Measurements from ENCODE around the gene ANO5. TPM values are rescaled to one million over a fixed set of nuclear protein-coding genes. Genes with fewer than 3 reads are reported as not detected.

Gene ANO5
- total RNA-seq, 6 experiments from 2014 or later = 1.8 to 5.6 (median 4.6) TPM

GRCh38 chr11:22161489-22161888 lies 31.4 kb upstream of the ANO5 start:
- no peaks in the 10 kb centered on the region for H3K9me3 ChIP-seq
- ATAC-seq (no peak), DNase-seq (no peak)
- WGBS (ENCODE audit: insufficient coverage, low coverage, low lambda C conversion rate, missing lambda C conversion rate) = 50% methylated on average over 1 of the region's 1 CpG
- no peak overlapping the region for H3K27ac ChIP-seq
- TF ChIP-seq CTCF (IDR thresholded peaks at IDR 0.05) = no peak
- TF ChIP-seq POLR2A (IDR thresholded peaks at IDR 0.05) = no peak
- H3K27me3 ChIP-seq = no peaks in the 10 kb centered on the region
- H3K4me1 ChIP-seq = no peaks in the 10 kb centered on the region
- intact Hi-C loops (cut with DNase I) = no loop called here
- no peak overlapping the region for H3K4me3 ChIP-seq
- no peaks in the 10 kb centered on the region for H3K36me3 ChIP-seq

- Histone ChIP-seq H3K4me1 (no peaks in the 10 kb centered on the region), H3K4me3 (no peak overlapping the region), H3K27ac (no peak overlapping the region), H3K27me3 (no peaks in the 10 kb centered on the region), H3K9me3 (no peaks in the 10 kb centered on the region), H3K36me3 (no peaks in the 10 kb centered on the region)
- DNase-seq = no peak
- no peak for TF ChIP-seq POLR2A (IDR thresholded peaks at IDR 0.05)
- TF ChIP-seq CTCF (IDR thresholded peaks at IDR 0.05) = no peak
- 51% methylated on average over 3 of the region's 3 CpGs for WGBS (ENCODE audit: insufficient coverage, low coverage, low lambda C conversion rate, missing lambda C conversion rate)
- ATAC-seq = no peak
- intact Hi-C loops (cut with DNase I) = no loop called here
Observed at GRCh38 chr11:22162756-22163155, 30.1 kb upstream of the ANO5 start.

GRCh38 chr11:22163394-22163797 lies 29.5 kb upstream of the ANO5 start:
- H3K36me3 ChIP-seq = no peaks in the 10 kb centered on the region
- TF ChIP-seq CTCF (IDR thresholded peaks at IDR 0.05) (no peak), POLR2A (IDR thresholded peaks at IDR 0.05) (no peak)
- H3K27me3 ChIP-seq = no peaks in the 10 kb centered on the region
- WGBS (ENCODE audit: insufficient coverage, low coverage, low lambda C conversion rate, missing lambda C conversion rate) = 31% methylated on average over 3 of the region's 3 CpGs
- no peaks in the 10 kb centered on the region for H3K9me3 ChIP-seq
- no peaks in the 10 kb centered on the region for H3K4me1 ChIP-seq
- intact Hi-C loops (cut with DNase I) = no loop called here
- DNase-seq = no peak
- H3K4me3 ChIP-seq = no peak overlapping the region
- H3K27ac ChIP-seq = no peak overlapping the region
- peak in 1 of 4 donors; percentile 47 for ATAC-seq

GRCh38 chr11:22165087-22165486 lies 27.8 kb upstream of the ANO5 start:
- H3K9me3 ChIP-seq = no peaks in the 10 kb centered on the region
- ATAC-seq = no peak

More at GRCh38 chr11:22165087-22165486, 27.8 kb upstream of the ANO5 start:
- no peaks in the 10 kb centered on the region for H3K36me3 ChIP-seq
- H3K27ac ChIP-seq = no peak overlapping the region
- DNase-seq = no peak
- no peak overlapping the region for H3K4me3 ChIP-seq
- no peaks in the 10 kb centered on the region for H3K4me1 ChIP-seq
- TF ChIP-seq CTCF (IDR thresholded peaks at IDR 0.05) (no peak), POLR2A (IDR thresholded peaks at IDR 0.05) (no peak)
- intact Hi-C loops (cut with DNase I) = no loop called here
- H3K27me3 ChIP-seq = no peaks in the 10 kb centered on the region
- WGBS (ENCODE audit: insufficient coverage, low coverage, low lambda C conversion rate, missing lambda C conversion rate) = 61% methylated on average over 2 of the region's 2 CpGs
